Measurements from ENCODE around the gene CISTR.

CISTR gene

DNA sequence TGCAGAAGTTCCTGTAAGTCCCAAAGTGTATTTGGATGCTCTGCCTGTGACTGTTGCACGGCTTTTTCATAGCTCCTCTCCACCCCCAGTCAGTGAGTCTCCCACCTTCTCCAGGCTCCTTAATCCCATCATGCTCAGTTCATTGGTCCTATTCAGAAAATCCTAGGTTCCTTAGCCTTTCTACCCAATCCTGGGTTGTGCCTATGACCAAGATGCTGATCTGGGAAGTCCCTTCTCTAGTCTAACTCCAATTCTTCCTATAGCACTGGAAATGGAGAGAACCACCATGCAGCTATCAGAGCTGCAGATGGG, 7.7 kb downstream of the CISTR start:
- FAIRE-seq (no peak), DNase-seq (ENCODE audit: low spot score) (no peak)

DNA sequence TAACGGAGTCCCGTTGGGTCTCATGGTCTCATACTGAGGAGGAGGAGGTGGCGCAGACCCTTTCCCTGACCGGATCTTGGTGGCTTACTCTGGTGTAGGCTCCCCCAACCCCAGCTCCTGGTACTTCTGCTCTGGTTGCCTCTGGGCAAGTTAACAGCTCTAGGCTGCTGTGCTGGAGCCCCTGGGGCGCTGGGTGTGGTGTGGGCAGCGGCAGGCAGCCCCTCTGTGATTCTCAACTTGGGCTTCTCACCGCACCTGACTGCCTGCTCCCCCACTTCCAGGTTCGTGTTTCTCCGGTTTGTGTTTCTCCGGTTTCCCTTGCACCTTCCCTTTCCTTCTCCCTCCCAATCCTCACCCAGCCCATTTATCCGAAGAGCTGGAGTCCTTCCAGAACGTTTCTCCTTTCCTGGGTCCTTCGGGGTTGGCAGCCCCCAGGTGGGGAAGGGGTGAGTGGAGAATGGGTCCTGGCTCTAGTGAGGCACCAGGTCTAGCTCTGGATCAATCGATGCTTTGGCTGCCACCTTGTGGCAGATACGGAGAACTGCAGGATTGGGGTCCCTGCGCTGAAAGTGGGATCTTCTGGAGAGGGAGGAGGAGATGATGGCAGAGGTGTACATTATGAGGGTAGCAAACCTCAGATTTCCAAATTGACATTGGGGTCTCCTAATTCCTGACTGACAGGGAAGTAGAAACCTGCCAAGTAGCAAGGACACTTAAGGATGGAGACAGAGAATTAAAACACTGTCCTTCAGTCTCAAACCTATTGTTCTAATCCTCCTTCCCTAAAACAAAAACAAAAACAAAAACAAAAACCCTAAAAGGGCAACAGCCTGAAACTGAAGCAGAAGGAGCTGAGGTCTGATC, 8.3 kb downstream of the CISTR start:
- peak; percentile 31 for DNase-seq (ENCODE audit: low spot score)
- FAIRE-seq = no peak

GRCh38 chr12:53740130-53740491, 11.7 kb downstream of the CISTR start:
- no peak for DNase-seq (ENCODE audit: low spot score)
- FAIRE-seq = no peak

DNA sequence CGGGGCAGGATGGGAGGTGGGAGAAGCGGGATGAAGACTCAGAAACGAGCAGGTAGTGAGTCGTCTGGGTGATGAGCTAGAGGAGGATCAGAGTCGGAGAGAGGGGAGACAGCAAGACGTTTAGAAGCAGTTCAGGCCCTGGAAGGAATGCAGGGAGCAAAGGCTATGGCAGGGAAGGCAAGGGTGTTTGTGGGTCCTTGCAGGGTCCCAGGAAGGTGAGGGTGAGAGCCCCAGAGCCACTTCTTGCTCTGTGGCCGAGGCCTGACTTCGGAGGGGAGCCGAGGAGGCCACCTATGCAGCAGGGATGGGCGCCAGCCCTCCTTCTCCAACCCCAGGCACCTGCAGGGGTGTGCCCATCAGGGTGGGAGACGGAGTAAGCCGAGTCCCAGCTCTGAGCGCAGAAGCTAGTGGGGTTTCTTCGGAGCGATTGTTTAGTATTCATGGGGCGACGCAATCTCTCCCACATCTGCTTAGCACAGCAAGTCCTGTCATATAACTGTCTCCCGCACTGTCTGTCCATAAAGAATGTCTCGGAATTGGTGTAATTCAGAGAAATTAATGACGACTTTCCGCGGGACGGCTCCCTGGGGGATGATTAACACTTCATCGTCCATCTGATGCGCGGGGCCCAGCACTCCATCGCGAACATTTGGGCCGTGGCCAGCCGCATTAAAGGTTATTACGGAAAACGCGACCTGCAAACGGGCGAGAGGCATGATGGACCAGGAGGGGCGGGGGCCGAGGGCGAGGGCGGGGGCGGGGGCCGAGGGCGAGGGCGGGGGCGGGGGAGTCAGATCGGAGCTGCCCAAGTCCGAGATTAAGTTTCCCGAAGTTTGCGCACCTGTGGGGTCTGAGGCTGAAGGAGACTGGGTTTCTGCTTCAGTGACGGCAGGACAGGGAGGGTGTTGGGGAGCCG, 12.3 kb downstream of the CISTR start:
- DNase-seq (ENCODE audit: low spot score) (no peak), FAIRE-seq (no peak)

DNA sequence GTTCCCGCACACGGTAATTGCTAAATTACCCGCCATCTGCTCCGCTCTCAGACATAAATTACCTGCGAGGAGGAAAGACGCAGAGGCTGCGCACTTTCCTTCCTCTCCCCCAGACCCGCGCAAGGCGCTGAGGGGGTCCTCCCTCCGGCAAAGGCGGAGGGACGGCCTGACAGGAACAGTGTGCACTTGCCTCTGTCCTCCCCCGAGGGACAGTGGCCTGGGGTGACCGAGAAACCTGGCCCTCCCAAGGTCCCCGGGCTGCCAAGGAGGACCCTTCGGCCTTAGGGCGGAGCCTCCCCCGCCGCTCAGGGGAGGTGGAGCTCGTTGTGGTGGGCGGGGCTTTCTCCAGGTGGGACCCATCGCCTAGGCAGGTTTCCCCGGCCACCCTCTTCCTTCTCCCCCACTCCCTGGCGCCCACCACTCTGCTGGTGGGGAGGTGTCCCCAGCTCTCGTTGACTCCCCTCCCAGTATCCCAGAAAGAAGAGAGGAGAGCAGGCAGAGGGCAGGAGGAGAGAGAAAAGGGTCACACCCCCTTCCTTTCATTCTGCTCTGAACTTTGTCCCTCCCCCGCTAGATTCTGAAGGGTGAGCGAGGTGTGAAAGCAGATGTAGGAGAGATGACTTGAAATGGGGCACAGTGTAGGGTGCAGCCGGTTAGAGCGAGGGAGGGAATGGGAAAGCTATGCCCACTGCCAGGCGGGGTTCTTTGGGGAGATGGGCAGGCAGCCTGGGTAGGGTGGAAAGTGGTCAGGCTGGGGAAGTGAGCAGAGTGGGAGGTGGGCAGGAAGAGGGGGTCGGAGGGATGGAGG, 13.2 kb downstream of the CISTR start:
- FAIRE-seq = no peak
- no peak for DNase-seq (ENCODE audit: low spot score)

GRCh38 chr12:53737951-53738405, 13.8 kb downstream of the CISTR start:
- no peak for FAIRE-seq
- no peak for DNase-seq (ENCODE audit: low spot score)

DNA sequence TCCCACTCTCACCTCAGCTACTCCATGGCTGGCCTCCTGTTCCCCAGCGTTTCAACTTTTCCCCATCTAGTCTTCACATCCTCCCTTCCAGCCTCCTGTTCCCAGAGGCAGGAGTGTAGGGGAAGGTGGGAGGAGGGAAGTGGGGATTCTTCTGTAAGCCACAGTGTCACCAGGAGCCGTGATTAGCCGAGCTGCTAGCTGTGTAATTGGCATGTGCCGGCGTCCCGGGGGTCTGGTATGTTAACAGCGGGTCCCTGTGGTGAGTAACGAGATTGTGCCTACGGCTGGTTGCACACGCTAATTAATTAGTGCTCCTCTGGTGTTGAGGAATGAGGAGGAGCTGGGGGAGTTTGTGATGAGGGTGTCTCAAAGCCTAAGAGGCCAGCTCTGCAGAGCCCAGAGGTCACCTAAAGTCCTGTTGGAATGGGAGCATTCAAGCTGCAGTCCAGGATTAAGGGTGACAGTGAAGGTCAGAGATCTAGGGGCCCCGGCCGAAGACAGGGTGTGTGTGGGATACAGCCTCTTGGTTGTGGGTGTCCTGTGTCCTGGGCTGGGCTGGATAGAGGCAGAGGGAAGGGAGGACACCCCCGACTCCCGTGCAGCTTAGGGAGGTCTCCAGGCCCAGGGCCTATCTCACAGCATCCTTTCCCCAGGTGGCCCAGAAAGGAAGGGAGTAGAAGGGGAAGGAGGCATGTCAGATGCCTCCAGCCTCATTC, 14.5 kb downstream of the CISTR start:
- FAIRE-seq (no peak), DNase-seq (ENCODE audit: low spot score) (no peak)

- no peak for FAIRE-seq
Observed at GRCh38 chr12:53736592-53736991, 15.2 kb downstream of the CISTR start.

GRCh38 chr12:53735556-53735955, 16.2 kb downstream of the CISTR start:
- no peak for DNase-seq (ENCODE audit: low spot score)
- FAIRE-seq = no peak

More at GRCh38 chr12:53736592-53736991, 15.2 kb downstream of the CISTR start:
- no peak for DNase-seq (ENCODE audit: low spot score)

- FAIRE-seq = no peak
- DNase-seq (ENCODE audit: low spot score) = no peak
Observed at GRCh38 chr12:53734425-53734824, 17.4 kb downstream of the CISTR start.

- FAIRE-seq (no peak), DNase-seq (ENCODE audit: low spot score) (no peak)
Observed at GRCh38 chr12:53733807-53734200, 18.0 kb downstream of the CISTR start.

DNA sequence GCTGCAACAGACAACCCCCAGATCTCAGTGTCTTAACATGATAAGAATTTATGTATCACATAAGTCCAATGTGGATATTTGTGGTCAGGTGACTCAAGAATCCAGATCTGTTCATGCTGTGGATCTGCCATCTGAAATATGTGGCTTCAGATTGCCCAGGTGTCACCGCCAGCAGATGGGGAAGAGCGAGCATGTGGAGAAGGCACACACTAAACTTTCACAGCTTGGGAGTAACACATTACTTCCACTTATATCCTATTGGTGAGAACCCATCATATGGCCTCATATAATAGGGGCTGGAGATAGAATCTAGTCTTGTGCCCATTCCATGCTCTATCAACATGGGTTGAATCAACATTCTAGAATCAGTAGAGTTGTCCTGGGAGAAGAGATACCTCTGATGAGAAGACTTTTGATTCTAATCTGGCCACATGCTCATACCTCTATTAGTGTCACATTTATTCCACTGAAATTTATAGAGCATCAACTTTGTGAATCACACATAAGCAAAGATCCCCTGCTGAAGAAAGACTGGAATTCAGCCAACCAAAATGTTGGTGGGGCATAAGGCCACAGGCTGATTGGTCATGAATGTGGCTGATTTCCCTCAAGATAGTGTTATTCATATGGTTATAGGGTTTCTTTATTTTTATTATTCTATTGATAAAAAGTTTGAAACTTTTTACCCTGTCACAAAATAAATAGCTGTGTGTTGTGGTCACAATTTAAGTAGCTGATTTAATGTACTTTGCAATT, 18.6 kb downstream of the CISTR start:
- FAIRE-seq (no peak), DNase-seq (ENCODE audit: low spot score) (peak; percentile 3)

DNA sequence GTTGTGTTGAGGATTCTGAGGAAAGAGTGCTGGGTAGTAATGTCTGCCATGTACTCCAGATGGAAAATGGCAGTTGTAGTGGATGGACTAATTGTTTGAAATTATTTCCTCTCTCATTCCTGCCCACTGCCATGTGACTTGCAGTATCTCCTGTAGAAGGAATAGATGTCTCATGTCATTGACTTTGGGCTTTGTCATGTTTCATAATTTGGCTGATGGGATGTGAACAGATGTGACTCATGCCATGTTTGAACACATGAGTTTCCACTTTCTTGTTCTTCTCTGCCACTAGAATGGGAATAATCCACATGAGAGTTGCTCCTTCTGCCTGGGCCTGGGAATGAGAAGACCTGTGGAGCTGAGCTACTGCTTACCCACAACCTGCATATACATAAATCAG, 22.1 kb downstream of the CISTR start:
- FAIRE-seq = no peak
- DNase-seq (ENCODE audit: low spot score) = no peak

DNA sequence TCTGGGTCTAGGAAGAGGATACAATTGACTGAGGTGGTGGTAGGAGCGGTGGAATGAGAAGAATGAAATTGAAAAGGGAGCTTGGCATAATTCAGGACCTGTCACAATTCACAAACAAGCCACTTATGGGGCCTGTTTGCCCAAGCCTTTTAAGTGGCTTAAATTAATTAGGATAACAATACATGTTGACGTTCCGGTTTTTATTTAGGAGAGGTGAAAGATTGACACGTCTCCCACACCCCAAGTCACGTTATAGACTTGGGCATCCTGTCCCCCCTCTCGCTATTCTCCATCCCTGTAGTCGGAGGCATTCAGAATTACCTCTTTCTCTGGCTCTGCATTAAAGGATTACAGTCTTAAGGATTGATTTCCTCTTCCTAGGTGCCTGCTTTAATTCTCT, 23.6 kb downstream of the CISTR start:
- no peak for FAIRE-seq
- DNase-seq (ENCODE audit: low spot score) = no peak

DNA sequence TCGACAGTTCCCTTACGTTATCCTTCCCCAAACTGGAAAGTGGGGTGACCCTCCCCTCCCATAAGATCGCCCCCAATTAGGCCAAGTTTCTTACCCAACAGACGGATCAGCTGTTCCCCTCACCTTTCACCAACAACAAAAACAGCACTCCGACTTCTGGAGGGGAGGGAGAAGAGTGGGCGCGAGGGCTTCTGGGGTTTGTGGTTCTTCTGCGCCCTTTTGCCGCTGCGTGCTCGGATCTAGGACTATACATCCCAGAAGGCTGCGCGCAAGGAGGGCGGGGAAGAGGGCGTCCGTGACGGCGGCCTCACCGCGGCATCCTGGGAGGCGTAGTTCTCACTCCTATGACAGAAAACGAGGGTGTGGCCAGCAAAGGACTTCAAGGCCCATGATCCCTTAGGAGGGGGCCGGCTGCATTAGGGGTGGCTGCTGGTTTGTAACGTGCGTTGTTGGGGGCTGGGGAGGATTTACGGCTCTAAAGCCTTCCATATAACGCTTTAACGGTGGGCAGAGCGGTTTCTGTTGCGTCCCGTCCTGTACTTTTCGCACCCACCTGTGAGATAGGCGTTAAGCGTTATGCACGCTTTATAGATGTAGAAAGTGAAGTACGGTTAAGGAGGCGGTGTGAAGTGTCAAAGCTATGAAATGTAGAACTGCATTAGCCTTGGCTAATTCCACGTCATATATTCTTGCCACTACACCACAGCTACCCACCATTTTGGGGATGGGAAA, 24.3 kb downstream of the CISTR start, which contains the start of gene CALCOCO1:
Gene CALCOCO1 (minus strand): TSS at position 143 of the 732 bp plus-strand sequence. CDS start 2,210 bp downstream, outside the sequence.
- FAIRE-seq = peak; percentile 82

GRCh38 chr12:53726946-53727309, 24.9 kb downstream of the CISTR start:
- DNase-seq (ENCODE audit: low spot score) = no peak
- no peak for FAIRE-seq

More for the DNA sequence above, 24.3 kb downstream of the CISTR start, which contains the start of gene CALCOCO1:
- peak; percentile 87 for DNase-seq (ENCODE audit: low spot score)

GRCh38 chr12:53726341-53726740, 25.4 kb downstream of the CISTR start:
- peak; percentile 29 for DNase-seq (ENCODE audit: low spot score)
- FAIRE-seq = no peak

DNA sequence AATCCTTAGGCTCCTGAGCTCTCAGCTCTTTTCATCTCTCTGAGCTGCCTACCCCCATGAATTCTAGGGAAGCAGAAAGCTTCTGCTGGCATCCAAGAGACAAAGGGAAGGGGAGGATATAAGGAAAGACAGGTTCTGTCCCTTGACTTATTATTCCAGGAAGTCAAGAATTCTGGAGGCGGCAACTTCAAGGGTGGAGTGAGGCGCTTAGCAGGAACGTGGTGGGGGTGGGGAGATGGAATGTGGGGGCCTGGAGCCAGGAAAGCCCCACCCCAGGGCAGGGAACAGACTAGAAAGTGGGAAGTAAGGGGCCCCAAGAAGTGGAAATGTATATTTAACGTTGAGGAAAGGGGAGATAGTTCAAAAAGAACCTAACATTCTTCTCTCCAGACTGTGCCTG, 26.0 kb downstream of the CISTR start:
- no peak for FAIRE-seq
- DNase-seq (ENCODE audit: low spot score) = no peak

GRCh38 chr12:53722450-53723041, 29.2 kb downstream of the CISTR start:
- DNase-seq (ENCODE audit: low spot score) (no peak), FAIRE-seq (no peak)
